Thymus (tissue), 11 donors: ENCODE data around the gene ZNF23. TPM values are rescaled to one million over a fixed set of nuclear protein-coding genes. Genes with fewer than 3 reads are reported as not detected.

Source experiments
- DNase-seq, 9 donors: peaks; one replicate each; pipeline ENCODE4 v3.0.0-alpha.2; 2013; ENCODE audit warnings: low spot score in 9 of 9, low read depth in 6 of 9, missing footprints in 1 of 9
- H3K27ac ChIP-seq, 2 donors: one replicate each; pipeline ENCODE4 v1.5.1; 2013; ENCODE audit warnings: control low read depth in 1 of 2, low read depth in 1 of 2, low read length in 1 of 2, mild to moderate bottlenecking in 1 of 2, moderate library complexity in 1 of 2
- H3K27me3 ChIP-seq, 2 donors: one replicate each; pipeline ENCODE4 v1.5.1; 2013; ENCODE audit warnings: low read length in 1 of 2; ENCODE audit not compliant: control insufficient read depth in 2 of 2, insufficient read depth in 1 of 2
- H3K36me3 ChIP-seq, 2 donors: one replicate each; pipeline ENCODE4 v1.5.1; 2013; ENCODE audit warnings: low read length in 1 of 2, mild to moderate bottlenecking in 1 of 2, moderate library complexity in 1 of 2; ENCODE audit not compliant: control insufficient read depth in 2 of 2, insufficient read depth in 2 of 2
- H3K4me1 ChIP-seq, 2 donors: one replicate each; pipeline ENCODE4 v1.5.1; 2013; ENCODE audit warnings: low read length in 2 of 2; ENCODE audit not compliant: control insufficient read depth in 2 of 2, insufficient read depth in 2 of 2
- H3K4me3 ChIP-seq, 2 donors: one replicate each; pipeline ENCODE4 v1.5.1; 2013; ENCODE audit warnings: low read length in 2 of 2, control low read depth in 1 of 2, mild to moderate bottlenecking in 1 of 2
- H3K9me3 ChIP-seq, 2 donors: one replicate each; pipeline ENCODE4 v1.5.1; 2013; ENCODE audit warnings: low read length in 1 of 2, mild to moderate bottlenecking in 1 of 2; ENCODE audit not compliant: control insufficient read depth in 2 of 2, insufficient read depth in 1 of 2
- WGBS: extraction: QIAGEN DNeasy Blood & Tissue Kit; methylation state at CpG from one replicate; pipeline ENCODE4 v1.1.7; 2013; 5-methylcytosine and 5-hydroxymethylcytosine counted together
- polyA plus RNA-seq: library from polyadenylated mRNA; stranded (reverse); fragments of 200-250 nt; gene quantifications from one replicate; pipeline ENCODE4 v1.2.3, GENCODE V29; 2013
- total RNA-seq: library from RNA; stranded (reverse); fragments of 120-200 nt; gene quantifications from one replicate; pipeline ENCODE4 v1.2.4, GENCODE V29; 2013
- donor health status: healthy.

The ZNF23 gene
- total and polyA plus RNA-seq, 2 donors, result 5.3 to 13.9 TPM

GRCh38 chr16:71402007-71402406 lies 60.0 kb downstream of the ZNF23 start:
- Histone ChIP-seq H3K4me3 (no peak overlapping the region), H3K27me3 (no peaks in the 10 kb centered on the region), H3K9me3 (peaks cover 0 to 7% of the 10 kb centered on the region in 2 donors), H3K27ac (no peak overlapping the region), H3K36me3 (no peaks in the 10 kb centered on the region), H3K4me1 (no peaks in the 10 kb centered on the region)
- 74% methylated on average over 6 of the region's 6 CpGs for WGBS
- DNase-seq, result no peak

DNA sequence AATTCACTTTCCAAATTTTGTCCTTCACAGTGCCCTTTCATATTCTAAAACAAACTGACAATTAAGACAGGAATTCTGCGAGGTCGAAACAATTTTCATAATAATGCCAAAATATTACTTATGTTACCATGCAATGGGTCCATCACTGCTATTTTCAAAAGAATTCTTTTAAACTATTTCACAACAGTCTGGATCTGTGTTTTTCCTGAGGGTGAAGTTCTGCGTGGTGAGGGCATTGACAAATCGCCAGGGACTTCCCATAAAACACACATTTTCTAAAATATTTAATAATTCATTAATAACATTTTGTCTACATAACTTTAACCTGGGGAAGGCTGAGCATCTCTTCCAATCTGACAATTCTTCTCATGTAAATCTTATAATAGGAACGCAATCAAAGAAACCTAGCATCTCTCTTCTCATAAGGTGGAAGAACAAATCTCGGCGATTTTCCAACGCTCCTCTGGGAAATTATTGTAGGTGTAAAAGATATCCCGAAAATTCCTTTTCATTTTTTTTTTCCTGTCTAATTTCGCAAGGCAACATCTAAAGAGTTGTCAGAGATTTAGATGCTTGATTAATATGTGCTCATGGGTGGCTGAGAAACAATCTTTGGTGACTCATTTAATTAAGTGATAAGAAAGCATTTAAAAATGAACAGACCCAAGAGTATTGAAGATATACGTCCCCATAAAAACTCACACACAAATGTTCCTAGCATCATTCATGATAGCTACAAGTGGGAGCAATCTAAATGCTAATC lies 62.1 kb downstream of the ZNF23 start:
- Histone ChIP-seq H3K27ac (no peak overlapping the region), H3K9me3 (peaks cover 0 to 4% of the 10 kb centered on the region in 2 donors), H3K27me3 (no peaks in the 10 kb centered on the region), H3K4me3 (no peak overlapping the region), H3K36me3 (no peaks in the 10 kb centered on the region), H3K4me1 (no peaks in the 10 kb centered on the region)
- no peak for DNase-seq
- 95% methylated on average over 11 of the region's 11 CpGs for WGBS

Other genes with a start within 250 kb of the ZNF23 start
- 0.33 TPM for gene HYDIN, start 231.5 kb downstream of the ZNF23 start, total RNA-seq
- gene HYDIN, start 231.5 kb downstream of the ZNF23 start, polyA plus RNA-seq, result 0.46 TPM
- 24.2 TPM for gene CMTR2, start 172.8 kb downstream of the ZNF23 start, total RNA-seq
- gene CMTR2, start 172.8 kb downstream of the ZNF23 start, polyA plus RNA-seq, result 17.9 TPM
- 0.24 TPM for gene CALB2, start 103.5 kb downstream of the ZNF23 start, total RNA-seq
- 0.78 TPM for gene CALB2, start 103.5 kb downstream of the ZNF23 start, polyA plus RNA-seq
- gene TLE7, start 20.2 kb downstream of the ZNF23 start, total RNA-seq, result not detected
- gene TLE7, start 20.2 kb downstream of the ZNF23 start, polyA plus RNA-seq, result not detected
- 2.5 TPM for gene ZNF19, start 27.1 kb upstream of the ZNF23 start, total RNA-seq
- gene ZNF19, start 27.1 kb upstream of the ZNF23 start, polyA plus RNA-seq, result 3.2 TPM
- gene CHST4, start 64.2 kb upstream of the ZNF23 start, total RNA-seq, result 0.24 TPM
- 0.34 TPM for gene CHST4, start 64.2 kb upstream of the ZNF23 start, polyA plus RNA-seq
- 0.09 TPM for gene TAT, start 114.8 kb upstream of the ZNF23 start, total RNA-seq
- 0.62 TPM for gene TAT, start 114.8 kb upstream of the ZNF23 start, polyA plus RNA-seq
- 1.8 TPM for gene MARVELD3, start 163.9 kb upstream of the ZNF23 start, total RNA-seq
- gene MARVELD3, start 163.9 kb upstream of the ZNF23 start, polyA plus RNA-seq, result 3.1 TPM